Esophagus squamous epithelium (tissue), 5 donors: Measurements from ENCODE around the gene AMHR2. TPM values are rescaled to one million over a fixed set of nuclear protein-coding genes. Genes with fewer than 3 reads are reported as not detected.
A peak's percentile ranks its signal among the peaks of the same experiment; 100 is the strongest.

Source experiments
- DNase-seq: peaks from one replicate; lab custom pipeline; 2025; lab: John Stamatoyannopoulos, UW
- H3K27ac ChIP-seq, 4 donors: fragments of 200-600 bp; sonication (generic); one replicate each; pipeline ENCODE4 v1.5.1; 2016 to 2019; ENCODE audit warnings: mild to moderate bottlenecking in 1 of 4
- H3K27me3 ChIP-seq, 4 donors: fragments of 200-600 bp; sonication (generic); 1 replicate in 3 of 4; 2 replicates in 1 of 4; pipeline versions ENCODE4 v1.5.1 to v1.6.0; 2017 to 2021; ENCODE audit warnings: antibody characterized with exemption in 1 of 4
- H3K36me3 ChIP-seq, 3 donors: fragments of 200-600 bp; sonication (generic); one replicate each; pipeline ENCODE4 v1.5.1; 2016 to 2019
- H3K4me1 ChIP-seq, 3 donors: fragments of 200-600 bp; sonication (generic); one replicate each; pipeline ENCODE4 v1.5.1; 2017 to 2019
- H3K4me3 ChIP-seq, 4 donors: fragments of 200-600 bp; sonication (generic); 1 replicate in 3 of 4; 2 replicates in 1 of 4; pipeline ENCODE4 v1.5.1; 2016 to 2019; ENCODE audit warnings: mild to moderate bottlenecking in 2 of 4, moderate library complexity in 1 of 4
- H3K9me3 ChIP-seq, 3 donors: fragments of 200-600 bp; sonication (generic); one replicate each; pipeline ENCODE4 v1.5.1; 2016 to 2019
- CTCF ChIP-seq, 6 experiments: fragments of 450-650 bp in 4 of 6; fragments of 200-600 bp in 2 of 6; sonication (generic) in 2 of 6; IDR thresholded peaks; one replicate each; pipeline ENCODE4 v1.5.1; 2016 to 2019; ENCODE audit warnings: antibody characterized with exemption in 6 of 6, mild to moderate bottlenecking in 4 of 6, moderate library complexity in 4 of 6
- POLR2A ChIP-seq, 4 donors: fragments of 450-650 bp; IDR thresholded peaks; one replicate each; pipeline ENCODE4 v1.6.1; 2017; ENCODE audit warnings: antibody characterized with exemption in 4 of 4, mild to moderate bottlenecking in 4 of 4, moderate library complexity in 3 of 4
- WGBS, 2 donors: methylation state at CpG; one replicate each; pipeline ENCODE4 v1.1.5; 2018; 5-methylcytosine and 5-hydroxymethylcytosine counted together
- intact Hi-C: fragments of 100-400 bp; cut with DNase I; formaldehyde crosslinking; loops from one replicate; pipeline ENCODE4 v1.15.0; 2022
- total RNA-seq, 4 donors: library from RNA; depleted of rRNA; stranded (reverse); fragments of >200 nt; gene quantifications; one replicate each; pipeline ENCODE4 v1.1.0, GENCODE V29; 2016
- donor health status: DM: yes; HTN: yes; CAD: no.

AMHR2 gene
- total RNA-seq, 4 donors from 2014 or later, result 0.76 TPM; not detected in 3

GRCh38 chr12:53478865-53479264 lies 55.2 kb downstream of the AMHR2 start:
- Histone ChIP-seq H3K4me3 (no peak overlapping the region), H3K27ac (peak overlapping the region in 2 of 4 donors; percentile 27 to 29), H3K4me1 (peaks cover 8 to 96% (median 55%) of the 10 kb centered on the region in 3 donors), H3K9me3 (no peaks in the 10 kb centered on the region), H3K27me3 (no peaks in the 10 kb centered on the region), H3K36me3 (peaks cover 15 to 100% (median 61%) of the 10 kb centered on the region in 3 donors)
- DNase-seq, result no peak
- WGBS, 2 donors, result 36 to 39% methylated on average over 1 of the region's 1 CpG
- no peak for TF ChIP-seq CTCF (IDR thresholded peaks at IDR 0.05)
- TF ChIP-seq POLR2A (IDR thresholded peaks at IDR 0.05), result no peak
- intact Hi-C loops, result no loop called here

GRCh38 chr12:53479331-53479730 lies 55.7 kb downstream of the AMHR2 start:
- H3K4me1 ChIP-seq, result peaks cover 8 to 92% (median 51%) of the 10 kb centered on the region in 3 donors

GRCh38 chr12:53480491-53481442 lies 57.1 kb downstream of the AMHR2 start:
- Histone ChIP-seq H3K4me1 (peaks cover 8 to 78% (median 47%) of the 10 kb centered on the region in 3 donors), H3K9me3 (no peaks in the 10 kb centered on the region), H3K4me3 (no peak overlapping the region), H3K36me3 (peaks cover 7 to 100% (median 52%) of the 10 kb centered on the region in 3 donors), H3K27ac (peak overlapping the region; percentile 8 to 38 (median 35)), H3K27me3 (no peaks in the 10 kb centered on the region)
- TF ChIP-seq POLR2A (IDR thresholded peaks at IDR 0.05), result no peak
- TF ChIP-seq CTCF (IDR thresholded peaks at IDR 0.05), result no peak
- 59 to 64% methylated on average over 12 of the region's 12 CpGs for WGBS, 2 donors
- no peak for DNase-seq
- intact Hi-C loops, result no loop called here

More at GRCh38 chr12:53479331-53479730, 55.7 kb downstream of the AMHR2 start:
- no peak for DNase-seq
- H3K4me3 ChIP-seq, result no peak overlapping the region
- H3K36me3 ChIP-seq, result peaks cover 10 to 100% (median 56%) of the 10 kb centered on the region in 3 donors
- intact Hi-C loops, result no loop called here
- H3K27me3 ChIP-seq, result no peaks in the 10 kb centered on the region
- peak overlapping the region in 1 of 4 donors; percentile 29 for H3K27ac ChIP-seq
- TF ChIP-seq POLR2A (IDR thresholded peaks at IDR 0.05), result no peak
- TF ChIP-seq CTCF (IDR thresholded peaks at IDR 0.05), result no peak
- 63 to 72% methylated on average over 5 of the region's 5 CpGs for WGBS, 2 donors
- no peaks in the 10 kb centered on the region for H3K9me3 ChIP-seq

Other genes with a start within 250 kb of the AMHR2 start
- gene ZNF740, start 243.1 kb upstream of the AMHR2 start, total RNA-seq, result 10 to 100 TPM in 2 of 4 donors, 1 to 10 TPM in 2; 6.9 to 21.2 (median 9.8) TPM
- 10 to 100 TPM; 11.4 to 30.5 (median 15.7) TPM for gene CSAD, start 242.9 kb upstream of the AMHR2 start, total RNA-seq
- 1 to 10 TPM; 4.2 to 7.2 (median 5.9) TPM for gene ITGB7, start 216.6 kb upstream of the AMHR2 start, total RNA-seq
- 100 to 1,000 TPM in 3 of 4 donors, 10 to 100 TPM in 1; 98.0 to 171 (median 125) TPM for gene RARG, start 191.6 kb upstream of the AMHR2 start, total RNA-seq
- 10 to 100 TPM; 32.2 to 85.6 (median 48.0) TPM for gene ESPL1, start 155.6 kb upstream of the AMHR2 start, total RNA-seq
- gene PFDN5, start 128.3 kb upstream of the AMHR2 start, total RNA-seq, result 100 to 1,000 TPM; 203 to 638 (median 324) TPM
- gene MYG1, start 124.2 kb upstream of the AMHR2 start, total RNA-seq, result 10 to 100 TPM; 25.2 to 33.2 (median 28.3) TPM
- gene AAAS, start 102.2 kb upstream of the AMHR2 start, total RNA-seq, result 10 to 100 TPM; 29.4 to 33.9 (median 30.0) TPM
- gene SP7, start 87.5 kb upstream of the AMHR2 start, total RNA-seq, result not detected
- gene SP1, start 43.7 kb upstream of the AMHR2 start, total RNA-seq, result 10 to 100 TPM; 58.2 to 78.4 (median 62.0) TPM
- gene PRR13, start 17.9 kb downstream of the AMHR2 start, total RNA-seq, result 10 to 100 TPM; 24.9 to 72.9 (median 51.1) TPM
- 100 to 1,000 TPM; 202 to 400 (median 287) TPM for gene PCBP2, start 28.2 kb downstream of the AMHR2 start, total RNA-seq
- 1 to 10 TPM in 3 of 4 donors, under 1 TPM in 1; 0.80 to 8.4 (median 2.7) TPM for gene MAP3K12, start 75.6 kb downstream of the AMHR2 start, total RNA-seq
- 10 to 100 TPM; 19.5 to 25.9 (median 22.7) TPM for gene TARBP2, start 77.4 kb downstream of the AMHR2 start, total RNA-seq
- gene NPFF, start 83.6 kb downstream of the AMHR2 start, total RNA-seq, result under 1 TPM in 1 of 4 donors, not detected in 3; 0.70 TPM
- gene ATF7, start 202.5 kb downstream of the AMHR2 start, total RNA-seq, result 10 to 100 TPM; 12.5 to 28.0 (median 20.6) TPM